GM23338 (cell line): ENCODE data around the gene SIAE. TPM values are rescaled to one million over a fixed set of nuclear protein-coding genes. Genes with fewer than 3 reads are reported as not detected.

ENCODE experiments used
- ATAC-seq: fragments of 200-7000 bp; cut with Tn5 transposase; 3 replicates; pipeline ENCODE4 v1.9.1; 2020
- DNase-seq: peaks from one replicate; pipeline ENCODE4 v3.0.0-alpha.2; 2015; ENCODE audit warnings: low spot score
- H2AFZ ChIP-seq: fragments of 200-600 bp; sonication (generic); 2 replicates; pipeline ENCODE4 v1.8.0; 2016; ENCODE audit warnings: antibody characterized with exemption, mild to moderate bottlenecking, moderate library complexity
- H3F3A ChIP-seq: fragments of 200-600 bp; sonication (generic); replicated peaks from 2 replicates; pipeline ENCODE4 v1.8.0; 2017; ENCODE audit warnings: antibody characterized with exemption, mixed run types, low read depth
- H3K27ac ChIP-seq: fragments of 200-600 bp; sonication (generic); 2 replicates; pipeline ENCODE4 v1.6.1; 2016; ENCODE audit warnings: low read depth
- H3K27me3 ChIP-seq: fragments of 200-600 bp; sonication (generic); 2 replicates; pipeline ENCODE4 v1.8.0; 2016; ENCODE audit warnings: mild to moderate bottlenecking, mixed run types, moderate library complexity; ENCODE audit not compliant: insufficient read depth
- H3K36me3 ChIP-seq: fragments of 200-600 bp; sonication (generic); 2 replicates; pipeline ENCODE4 v1.8.0; 2016; ENCODE audit warnings: mild to moderate bottlenecking; ENCODE audit not compliant: insufficient read depth
- H3K4me1 ChIP-seq: fragments of 200-600 bp; sonication (generic); 2 replicates; pipeline ENCODE4 v1.8.0; 2016; ENCODE audit warnings: mild to moderate bottlenecking, moderate library complexity; ENCODE audit not compliant: insufficient read depth
- H3K4me2 ChIP-seq: fragments of 200-600 bp; sonication (generic); 2 replicates; pipeline ENCODE4 v1.7.1; 2017; ENCODE audit warnings: mixed run types
- H3K4me3 ChIP-seq: fragments of 200-600 bp; sonication (generic); 2 replicates; pipeline ENCODE4 v1.6.1; 2016; ENCODE audit warnings: mixed run types
- H3K79me2 ChIP-seq: fragments of 200-600 bp; sonication (generic); replicated peaks from 2 replicates; pipeline ENCODE4 v1.8.0; 2017; ENCODE audit warnings: mild to moderate bottlenecking; ENCODE audit not compliant: insufficient read depth
- H3K9me2 ChIP-seq: fragments of 200-600 bp; sonication (generic); 2 replicates; pipeline ENCODE4 v1.8.0; 2017; ENCODE audit not compliant: insufficient read depth
- H4K20me1 ChIP-seq: fragments of 200-600 bp; sonication (generic); replicated peaks from 2 replicates; pipeline ENCODE4 v1.8.0; 2017; ENCODE audit warnings: mild to moderate bottlenecking; ENCODE audit not compliant: insufficient read depth
- H3K27ac Mint-ChIP-seq: 2 replicates; pipeline ENCODE4 v1.8.0; 2020; ENCODE audit warnings: inconsistent platforms, mild to moderate bottlenecking, moderate library complexity, mixed read lengths
- H3K27me3 Mint-ChIP-seq: 3 replicates; pipeline ENCODE4 v1.8.0; 2022; ENCODE audit warnings: low read depth, mild to moderate bottlenecking, moderate library complexity, mixed read lengths, inconsistent platforms; ENCODE audit not compliant: insufficient read depth, poor library complexity
- H3K36me3 Mint-ChIP-seq: 3 replicates; pipeline ENCODE4 v1.8.0; 2021; ENCODE audit warnings: low read depth, mild to moderate bottlenecking, inconsistent platforms, moderate library complexity, mixed read lengths
- H3K4me1 Mint-ChIP-seq: 3 replicates; pipeline ENCODE4 v1.8.0; 2020; ENCODE audit warnings: mild to moderate bottlenecking, inconsistent platforms, mixed read lengths
- H3K4me3 Mint-ChIP-seq: 3 replicates; pipeline ENCODE4 v1.8.0; 2021; ENCODE audit warnings: moderate library complexity, mild to moderate bottlenecking, inconsistent platforms, mixed read lengths
- H3K9me3 Mint-ChIP-seq: 3 replicates; pipeline ENCODE4 v1.8.0; 2020; ENCODE audit warnings: moderate library complexity, mild to moderate bottlenecking, inconsistent platforms, mixed read lengths
- CREB1 ChIP-seq: fragments of 250-450 bp; sonication (Bioruptor Pico); IDR thresholded peaks from 2 replicates; pipeline ENCODE4 v1.5.0; 2020; ENCODE audit warnings: low read depth, mild to moderate bottlenecking, moderate library complexity
- CTCF ChIP-seq, 2 experiments: fragments of 200-600 bp in 1 of 2; sonication (generic) in 1 of 2; conservative IDR thresholded peaks; 2 replicates each; pipeline versions ENCODE4 v1.5.1 to v1.6.1; 2016 to 2017; ENCODE audit warnings: antibody characterized with exemption in 2 of 2, low read depth in 2 of 2, mild to moderate bottlenecking in 2 of 2, moderate library complexity in 1 of 2
- ETS1 ChIP-seq: IDR thresholded peaks from 2 replicates; pipeline ENCODE4 v1.6.1; 2016; ENCODE audit warnings: antibody characterized with exemption
- EZH2 ChIP-seq: fragments of 200-600 bp; sonication (generic); IDR thresholded peaks from one replicate; pipeline ENCODE4 v1.8.0; 2017; ENCODE audit warnings: antibody characterized with exemption, mild to moderate bottlenecking, low read depth; ENCODE audit not compliant: unreplicated experiment
- EZH2phosphoT487 ChIP-seq: fragments of 200-600 bp; sonication (generic); IDR thresholded peaks from one replicate; pipeline ENCODE4 v1.8.1; 2018; ENCODE audit warnings: antibody characterized with exemption; ENCODE audit not compliant: unreplicated experiment
- JUNB ChIP-seq: IDR thresholded peaks from one replicate; pipeline ENCODE4 v1.6.1; 2016; ENCODE audit warnings: antibody characterized with exemption; ENCODE audit not compliant: unreplicated experiment
- POLR2AphosphoS5 ChIP-seq: IDR thresholded peaks from 2 replicates; pipeline ENCODE4 v1.6.1; 2016; ENCODE audit warnings: antibody characterized with exemption, low read depth
- REST ChIP-seq: IDR thresholded peaks from one replicate; pipeline ENCODE4 v1.6.1; 2018; ENCODE audit warnings: antibody characterized with exemption; ENCODE audit not compliant: unreplicated experiment
- STAT1 ChIP-seq: IDR thresholded peaks from one replicate; pipeline ENCODE4 v1.6.1; 2016; ENCODE audit warnings: antibody characterized with exemption; ENCODE audit not compliant: unreplicated experiment
- polyA plus RNA-seq: library from polyadenylated mRNA; unstranded; fragments of >200 nt; fragmentation: Nextera tagmentation; extraction: Ambion mirVana; gene quantifications from 2 replicates; pipeline ENCODE4 v1.2.1, GENCODE V29; 2016
- total RNA-seq: library from RNA; depleted of rRNA; stranded (reverse); fragments of >200 nt; shearing (Covaris generic); gene quantifications from 2 replicates; pipeline ENCODE4 v1.2.3, GENCODE V29; 2014
- TF ChIP-seq, protein P1 (sequence below): fragments of 250-450 bp; sonication (Bioruptor Pico); IDR thresholded peaks from 2 replicates; pipeline ENCODE4 v1.5.0; 2020; ENCODE audit warnings: mild to moderate bottlenecking, moderate library complexity

The SIAE gene
- total and polyA plus RNA-seq, 2 experiments from 2014 or later = 1.1 to 1.7 TPM

DNA sequence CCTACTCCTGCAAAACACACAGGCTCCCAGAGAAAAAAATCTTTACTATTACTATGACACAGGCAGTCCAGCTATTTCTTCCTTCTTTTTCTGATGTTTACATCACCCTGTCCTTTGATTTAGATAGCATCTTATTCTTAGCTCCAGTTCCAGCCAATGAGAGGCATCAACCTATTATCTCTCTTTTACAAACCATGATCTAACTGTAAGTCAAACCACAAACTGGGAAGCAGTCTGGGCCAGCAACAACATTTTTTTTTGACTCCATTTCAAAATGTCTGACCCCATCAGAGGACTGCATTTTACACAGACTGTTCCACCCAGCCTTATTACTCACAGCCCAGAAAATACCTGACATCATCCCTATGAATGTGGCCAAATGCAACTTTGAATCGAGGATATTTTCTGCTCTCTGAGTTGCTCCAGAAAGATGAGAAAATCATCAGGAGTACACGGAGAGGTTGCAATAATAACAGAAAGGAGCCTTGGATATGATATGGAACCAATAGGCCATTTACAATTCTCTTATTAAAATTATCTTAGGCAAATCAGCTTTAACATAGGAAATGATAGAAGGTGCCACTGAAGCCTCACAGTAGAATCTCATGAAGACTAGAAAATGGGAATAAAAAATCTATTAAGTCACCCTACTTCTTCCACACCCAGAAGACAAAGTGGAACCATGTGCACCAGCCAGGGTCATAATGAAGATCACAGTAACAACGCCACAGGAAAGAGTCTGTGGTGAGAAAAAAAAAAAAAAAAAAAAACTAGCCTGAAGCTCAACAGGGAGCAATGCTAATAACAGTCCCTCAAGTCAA is 29.7 kb downstream of the SIAE start (continued):
- TF ChIP-seq ETS1 = no peak
- no peak for TF ChIP-seq JUNB
- TF ChIP-seq POLR2AphosphoS5 = no peak
- TF ChIP-seq STAT1 = no peak
- TF ChIP-seq EZH2 = no peak
- TF ChIP-seq, protein P1, sequence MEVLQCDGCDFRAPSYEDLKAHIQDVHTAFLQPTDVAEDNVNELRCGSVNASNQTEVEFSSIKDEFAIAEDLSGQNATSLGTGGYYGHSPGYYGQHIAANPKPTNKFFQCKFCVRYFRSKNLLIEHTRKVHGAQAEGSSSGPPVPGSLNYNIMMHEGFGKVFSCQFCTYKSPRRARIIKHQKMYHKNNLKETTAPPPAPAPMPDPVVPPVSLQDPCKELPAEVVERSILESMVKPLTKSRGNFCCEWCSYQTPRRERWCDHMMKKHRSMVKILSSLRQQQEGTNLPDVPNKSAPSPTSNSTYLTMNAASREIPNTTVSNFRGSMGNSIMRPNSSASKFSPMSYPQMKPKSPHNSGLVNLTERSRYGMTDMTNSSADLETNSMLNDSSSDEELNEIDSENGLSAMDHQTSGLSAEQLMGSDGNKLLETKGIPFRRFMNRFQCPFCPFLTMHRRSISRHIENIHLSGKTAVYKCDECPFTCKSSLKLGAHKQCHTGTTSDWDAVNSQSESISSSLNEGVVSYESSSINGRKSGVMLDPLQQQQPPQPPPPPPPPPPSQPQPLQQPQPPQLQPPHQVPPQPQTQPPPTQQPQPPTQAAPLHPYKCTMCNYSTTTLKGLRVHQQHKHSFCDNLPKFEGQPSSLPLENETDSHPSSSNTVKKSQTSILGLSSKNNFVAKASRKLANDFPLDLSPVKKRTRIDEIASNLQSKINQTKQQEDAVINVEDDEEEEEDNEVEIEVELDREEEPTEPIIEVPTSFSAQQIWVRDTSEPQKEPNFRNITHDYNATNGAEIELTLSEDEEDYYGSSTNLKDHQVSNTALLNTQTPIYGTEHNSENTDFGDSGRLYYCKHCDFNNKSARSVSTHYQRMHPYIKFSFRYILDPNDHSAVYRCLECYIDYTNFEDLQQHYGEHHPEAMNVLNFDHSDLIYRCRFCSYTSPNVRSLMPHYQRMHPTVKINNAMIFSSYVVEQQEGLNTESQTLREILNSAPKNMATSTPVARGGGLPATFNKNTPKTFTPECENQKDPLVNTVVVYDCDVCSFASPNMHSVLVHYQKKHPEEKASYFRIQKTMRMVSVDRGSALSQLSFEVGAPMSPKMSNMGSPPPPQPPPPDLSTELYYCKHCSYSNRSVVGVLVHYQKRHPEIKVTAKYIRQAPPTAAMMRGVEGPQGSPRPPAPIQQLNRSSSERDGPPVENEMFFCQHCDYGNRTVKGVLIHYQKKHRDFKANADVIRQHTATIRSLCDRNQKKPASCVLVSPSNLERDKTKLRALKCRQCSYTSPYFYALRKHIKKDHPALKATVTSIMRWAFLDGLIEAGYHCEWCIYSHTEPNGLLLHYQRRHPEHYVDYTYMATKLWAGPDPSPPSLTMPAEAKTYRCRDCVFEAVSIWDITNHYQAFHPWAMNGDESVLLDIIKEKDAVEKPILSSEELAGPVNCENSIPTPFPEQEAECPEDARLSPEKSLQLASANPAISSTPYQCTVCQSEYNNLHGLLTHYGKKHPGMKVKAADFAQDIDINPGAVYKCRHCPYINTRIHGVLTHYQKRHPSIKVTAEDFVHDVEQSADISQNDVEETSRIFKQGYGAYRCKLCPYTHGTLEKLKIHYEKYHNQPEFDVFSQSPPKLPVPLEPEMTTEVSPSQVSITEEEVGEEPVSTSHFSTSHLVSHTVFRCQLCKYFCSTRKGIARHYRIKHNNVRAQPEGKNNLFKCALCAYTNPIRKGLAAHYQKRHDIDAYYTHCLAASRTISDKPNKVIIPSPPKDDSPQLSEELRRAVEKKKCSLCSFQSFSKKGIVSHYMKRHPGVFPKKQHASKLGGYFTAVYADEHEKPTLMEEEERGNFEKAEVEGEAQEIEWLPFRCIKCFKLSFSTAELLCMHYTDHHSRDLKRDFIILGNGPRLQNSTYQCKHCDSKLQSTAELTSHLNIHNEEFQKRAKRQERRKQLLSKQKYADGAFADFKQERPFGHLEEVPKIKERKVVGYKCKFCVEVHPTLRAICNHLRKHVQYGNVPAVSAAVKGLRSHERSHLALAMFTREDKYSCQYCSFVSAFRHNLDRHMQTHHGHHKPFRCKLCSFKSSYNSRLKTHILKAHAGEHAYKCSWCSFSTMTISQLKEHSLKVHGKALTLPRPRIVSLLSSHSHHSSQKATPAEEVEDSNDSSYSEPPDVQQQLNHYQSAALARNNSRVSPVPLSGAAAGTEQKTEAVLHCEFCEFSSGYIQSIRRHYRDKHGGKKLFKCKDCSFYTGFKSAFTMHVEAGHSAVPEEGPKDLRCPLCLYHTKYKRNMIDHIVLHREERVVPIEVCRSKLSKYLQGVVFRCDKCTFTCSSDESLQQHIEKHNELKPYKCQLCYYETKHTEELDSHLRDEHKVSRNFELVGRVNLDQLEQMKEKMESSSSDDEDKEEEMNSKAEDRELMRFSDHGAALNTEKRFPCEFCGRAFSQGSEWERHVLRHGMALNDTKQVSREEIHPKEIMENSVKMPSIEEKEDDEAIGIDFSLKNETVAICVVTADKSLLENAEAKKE (CRISPR knock-in tag) = no peak
- no peak for TF ChIP-seq EZH2phosphoT487

DNA sequence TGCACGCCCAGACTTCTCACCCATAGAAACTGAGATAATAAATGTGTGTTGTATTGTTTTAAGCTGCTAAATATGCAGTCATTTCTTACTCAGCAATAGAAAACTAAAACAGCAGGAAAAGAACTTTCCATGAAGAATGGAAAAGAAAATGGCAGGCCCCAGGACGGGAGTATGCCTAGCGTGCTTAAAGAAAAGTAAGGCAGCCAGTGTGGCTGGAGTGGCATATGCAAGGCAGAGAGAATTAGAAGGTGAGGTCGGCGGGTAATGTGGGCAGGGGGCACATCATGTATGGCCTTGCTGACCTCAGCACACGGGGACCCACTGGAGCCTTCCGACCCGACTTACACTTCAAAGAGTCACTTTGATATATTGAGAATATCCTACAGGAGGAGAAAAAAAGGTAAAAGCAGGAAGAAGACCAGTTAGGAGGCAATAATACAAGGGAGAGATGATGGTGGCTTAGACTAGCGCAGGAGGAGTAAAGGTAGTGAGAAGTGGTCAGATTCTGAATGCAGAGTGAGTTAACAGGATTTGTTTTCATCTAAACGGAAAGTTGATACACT is 30.4 kb downstream of the SIAE start:
- Histone ChIP-seq H4K20me1 (no peaks in the 10 kb centered on the region; the same call in 1 of the 2 replicates), H3F3A (no peaks in the 10 kb centered on the region), H3K4me2 (no peak overlapping the region), H3K4me3 (no peak overlapping the region), H3K36me3 (no peaks in the 10 kb centered on the region), H3K79me2 (no peaks in the 10 kb centered on the region), H3K27ac (no peak overlapping the region), H3K4me1 (no peaks in the 10 kb centered on the region), H3K27me3 (no peaks in the 10 kb centered on the region), H3K9me2 (peaks cover 11% of the 10 kb centered on the region; the same call in 1 of the 2 replicates), H2AFZ (no peak overlapping the region)
- Mint-ChIP-seq H3K4me3 (no peak overlapping the region), H3K9me3 (peaks cover 6% of the 10 kb centered on the region; the same call in 1 of the 3 replicates), H3K27me3 (peaks cover 6% of the 10 kb centered on the region), H3K36me3 (peaks cover 12% of the 10 kb centered on the region; the same call in 2 of the 3 replicates), H3K27ac (no peak overlapping the region), H3K4me1 (peaks cover 12% of the 10 kb centered on the region; the same call in 2 of the 3 replicates)
- ATAC-seq = no peak
- no peak for DNase-seq
- no peak for TF ChIP-seq JUNB
- TF ChIP-seq CREB1 (CRISPR knock-in tag) = no peak
- no peak for TF ChIP-seq REST
- no peak for TF ChIP-seq EZH2
- no peak for TF ChIP-seq CTCF (conservative IDR thresholded peaks at IDR 0.05; ENCODE audit: low read depth in 2 of 2)
- no peak for TF ChIP-seq EZH2phosphoT487
- no peak for TF ChIP-seq STAT1
- TF ChIP-seq POLR2AphosphoS5 = no peak
